BE2C (cell line): ENCODE measurements around the gene KRTDAP.
"Not testable (repeated sequence)": the region's sequence is repeated elsewhere in the genome, so short reads cannot be mapped to it uniquely, and the experiment has no call there.

Experiments used
- DNase-seq: peaks from one replicate; pipeline ENCODE4 v3.0.0-alpha.2; 2020
- H3K27me3 ChIP-seq: fragments of 250-450 bp; sonication (Bioruptor Pico); 2 replicates; pipeline ENCODE4 v1.5.1; 2020; ENCODE audit warnings: mild to moderate bottlenecking
- H3K36me3 ChIP-seq: fragments of 250-450 bp; sonication (Bioruptor Pico); 2 replicates; pipeline ENCODE4 v1.5.1; 2020; ENCODE audit warnings: mild to moderate bottlenecking
- H3K4me1 ChIP-seq: fragments of 250-450 bp; sonication (Bioruptor Pico); 2 replicates; pipeline ENCODE4 v1.5.1; 2020
- H3K4me3 ChIP-seq: 2 replicates; pipeline ENCODE4 v1.5.1; 2011; ENCODE audit warnings: low read depth, low read length
- H3K9me3 ChIP-seq: fragments of 250-450 bp; sonication (Bioruptor Pico); 2 replicates; pipeline ENCODE4 v1.5.1; 2020
- TF ChIP-seq, protein P1 (sequence below): IDR thresholded peaks from 2 replicates; pipeline ENCODE4 v1.5.1; 2012; ENCODE audit warnings: mild to moderate bottlenecking, low read depth, low read length

The KRTDAP gene

DNA sequence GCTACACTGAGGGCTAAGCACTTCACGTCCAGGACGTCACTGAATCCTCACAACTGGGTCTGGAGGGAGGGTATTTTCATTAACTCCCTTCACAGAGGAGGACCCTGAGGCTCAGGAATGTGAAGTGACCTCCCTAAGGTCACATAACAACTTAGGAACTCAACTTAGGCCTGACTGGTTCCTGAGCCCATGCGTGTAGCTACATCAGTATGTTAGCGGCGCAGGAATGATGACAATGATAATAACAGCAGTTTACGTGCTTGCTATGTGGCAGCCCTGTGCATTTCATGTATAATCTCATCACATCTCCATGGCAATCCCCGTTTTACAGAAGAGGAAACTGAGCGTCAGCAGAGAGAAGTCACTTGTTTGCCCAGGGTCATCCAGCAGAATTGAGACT is 18.3 kb downstream of the KRTDAP start:
- Histone ChIP-seq H3K36me3 (no peaks in the 10 kb centered on the region), H3K4me3 (no peak overlapping the region), H3K4me1 (peaks cover 13% of the 10 kb centered on the region), H3K27me3 (no peaks in the 10 kb centered on the region), H3K9me3 (no peaks in the 10 kb centered on the region)
- TF ChIP-seq, protein P1, sequence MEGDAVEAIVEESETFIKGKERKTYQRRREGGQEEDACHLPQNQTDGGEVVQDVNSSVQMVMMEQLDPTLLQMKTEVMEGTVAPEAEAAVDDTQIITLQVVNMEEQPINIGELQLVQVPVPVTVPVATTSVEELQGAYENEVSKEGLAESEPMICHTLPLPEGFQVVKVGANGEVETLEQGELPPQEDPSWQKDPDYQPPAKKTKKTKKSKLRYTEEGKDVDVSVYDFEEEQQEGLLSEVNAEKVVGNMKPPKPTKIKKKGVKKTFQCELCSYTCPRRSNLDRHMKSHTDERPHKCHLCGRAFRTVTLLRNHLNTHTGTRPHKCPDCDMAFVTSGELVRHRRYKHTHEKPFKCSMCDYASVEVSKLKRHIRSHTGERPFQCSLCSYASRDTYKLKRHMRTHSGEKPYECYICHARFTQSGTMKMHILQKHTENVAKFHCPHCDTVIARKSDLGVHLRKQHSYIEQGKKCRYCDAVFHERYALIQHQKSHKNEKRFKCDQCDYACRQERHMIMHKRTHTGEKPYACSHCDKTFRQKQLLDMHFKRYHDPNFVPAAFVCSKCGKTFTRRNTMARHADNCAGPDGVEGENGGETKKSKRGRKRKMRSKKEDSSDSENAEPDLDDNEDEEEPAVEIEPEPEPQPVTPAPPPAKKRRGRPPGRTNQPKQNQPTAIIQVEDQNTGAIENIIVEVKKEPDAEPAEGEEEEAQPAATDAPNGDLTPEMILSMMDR = no peak
- DNase-seq = no peak

DNA sequence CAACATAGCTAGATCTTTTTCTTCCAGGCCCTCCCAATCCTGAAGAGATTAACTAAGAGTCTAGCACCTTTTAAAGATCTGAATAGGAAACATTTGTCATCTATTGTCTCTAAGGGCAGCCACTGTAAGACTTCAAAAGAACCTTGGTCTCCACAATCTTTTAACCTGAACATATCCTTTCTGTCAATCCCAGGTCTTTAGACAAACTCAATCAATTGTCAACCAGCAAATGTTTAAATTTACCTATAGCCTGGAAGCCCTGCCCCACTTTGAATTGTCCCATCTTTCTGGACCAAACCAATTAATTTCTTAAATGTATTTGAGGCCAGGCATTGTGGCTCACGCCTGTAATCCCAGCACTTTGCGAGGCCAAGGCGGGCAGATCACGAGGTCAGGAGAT is 19.2 kb downstream of the KRTDAP start:
- not testable (repeated sequence) for H3K36me3 ChIP-seq, DNase-seq, H3K27me3 ChIP-seq, H3K4me3 ChIP-seq, H3K9me3 ChIP-seq
- H3K4me1 ChIP-seq = peaks cover 13% of the 10 kb centered on the region

DNA sequence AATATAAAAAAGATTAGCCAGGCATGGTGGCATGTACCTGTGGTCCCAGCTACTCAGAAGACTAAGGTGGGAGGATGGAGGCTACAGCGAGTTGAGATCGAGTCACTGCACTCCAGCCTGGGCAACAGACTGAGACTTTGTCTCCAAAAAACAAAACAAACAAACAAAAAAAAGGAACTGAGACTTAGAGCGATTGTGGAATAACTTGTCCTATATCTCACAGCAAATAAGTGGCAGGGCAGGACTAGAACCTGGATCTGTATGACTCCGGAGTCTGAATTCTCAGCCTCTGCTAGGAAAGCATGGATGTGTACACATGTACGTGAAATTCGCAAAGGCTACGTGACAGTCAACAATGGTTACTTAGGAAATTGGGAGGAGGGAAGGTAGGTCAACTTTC is 20.1 kb downstream of the KRTDAP start:
- Histone ChIP-seq H3K27me3 (no peaks in the 10 kb centered on the region), H3K4me1 (peaks cover 13% of the 10 kb centered on the region), H3K36me3 (no peaks in the 10 kb centered on the region), H3K4me3 (no peak overlapping the region), H3K9me3 (no peaks in the 10 kb centered on the region)
- TF ChIP-seq, protein P1 = no peak
- DNase-seq = no peak

DNA sequence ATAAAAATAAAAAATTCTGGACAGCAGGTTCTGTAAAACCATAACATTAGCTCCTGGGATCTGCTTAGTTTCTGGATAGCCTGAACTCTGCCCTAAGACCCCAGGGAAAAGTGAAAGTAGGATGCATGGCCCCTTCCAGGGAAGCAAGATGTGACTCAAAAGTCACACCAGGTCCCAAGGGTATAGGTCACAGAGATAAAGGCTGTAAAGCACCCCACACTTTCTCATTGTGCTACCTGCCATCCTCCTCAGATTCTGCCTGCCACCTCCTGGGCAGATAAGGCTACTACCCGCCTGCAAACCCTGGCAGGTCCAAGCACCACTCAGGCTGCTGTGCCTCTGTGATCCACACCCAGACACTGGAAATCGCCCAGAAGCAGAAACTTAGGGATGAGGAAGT is 21.6 kb downstream of the KRTDAP start:
- no peaks in the 10 kb centered on the region for H3K27me3 ChIP-seq
- peak; percentile 73 for DNase-seq
- peaks cover 13% of the 10 kb centered on the region for H3K4me1 ChIP-seq
- no peaks in the 10 kb centered on the region for H3K36me3 ChIP-seq
- no peaks in the 10 kb centered on the region for H3K9me3 ChIP-seq
- TF ChIP-seq, protein P1 = peak; percentile 83
- no peak overlapping the region for H3K4me3 ChIP-seq

DNA sequence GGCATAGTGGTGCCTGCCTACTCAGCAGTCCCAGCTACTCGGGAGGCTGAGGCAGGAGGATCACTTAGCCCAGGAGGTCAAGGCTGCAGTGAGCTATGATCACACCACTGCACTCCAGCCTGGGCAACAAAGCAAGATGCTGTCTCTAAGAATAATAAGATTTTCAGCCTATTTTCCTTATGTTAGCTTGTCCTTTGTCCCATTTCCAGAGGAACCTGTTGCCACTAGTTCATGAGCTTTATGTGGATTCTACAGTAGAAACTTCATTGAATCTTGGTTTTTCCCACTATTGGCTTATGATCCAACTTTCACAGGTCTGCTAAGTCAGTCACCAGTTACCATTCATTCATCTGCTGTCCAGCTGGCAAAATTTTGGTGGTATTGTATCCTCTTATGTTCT is 24.0 kb downstream of the KRTDAP start:
- no peaks in the 10 kb centered on the region for H3K27me3 ChIP-seq
- H3K4me1 ChIP-seq = peaks cover 13% of the 10 kb centered on the region
- no peak for DNase-seq
- no peaks in the 10 kb centered on the region for H3K9me3 ChIP-seq
- no peaks in the 10 kb centered on the region for H3K36me3 ChIP-seq
- no peak overlapping the region for H3K4me3 ChIP-seq
- TF ChIP-seq, protein P1 = no peak

DNA sequence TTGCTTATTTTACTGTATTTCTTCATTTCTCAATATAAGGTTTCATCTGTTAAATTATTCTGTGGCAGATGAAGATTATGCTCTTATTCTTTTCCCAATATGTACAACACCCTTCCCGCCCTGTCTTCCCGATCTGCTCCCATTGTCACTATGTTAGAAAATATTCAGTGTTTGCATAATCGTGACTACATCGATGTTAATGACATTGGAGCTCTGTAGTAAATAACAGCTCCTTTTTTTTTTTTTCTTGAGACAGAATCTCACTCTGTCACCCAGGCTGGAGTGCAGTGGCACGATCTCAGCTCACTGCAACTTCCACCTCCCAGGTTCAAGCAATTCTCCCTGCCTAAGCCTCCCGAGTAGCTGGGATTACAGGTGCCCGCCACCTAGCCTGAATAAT is 27.3 kb downstream of the KRTDAP start:
- peaks cover 11% of the 10 kb centered on the region for H3K4me1 ChIP-seq
- DNase-seq, H3K4me3 ChIP-seq, H3K9me3 ChIP-seq, H3K27me3 ChIP-seq, H3K36me3 ChIP-seq: not testable (repeated sequence)

DNA sequence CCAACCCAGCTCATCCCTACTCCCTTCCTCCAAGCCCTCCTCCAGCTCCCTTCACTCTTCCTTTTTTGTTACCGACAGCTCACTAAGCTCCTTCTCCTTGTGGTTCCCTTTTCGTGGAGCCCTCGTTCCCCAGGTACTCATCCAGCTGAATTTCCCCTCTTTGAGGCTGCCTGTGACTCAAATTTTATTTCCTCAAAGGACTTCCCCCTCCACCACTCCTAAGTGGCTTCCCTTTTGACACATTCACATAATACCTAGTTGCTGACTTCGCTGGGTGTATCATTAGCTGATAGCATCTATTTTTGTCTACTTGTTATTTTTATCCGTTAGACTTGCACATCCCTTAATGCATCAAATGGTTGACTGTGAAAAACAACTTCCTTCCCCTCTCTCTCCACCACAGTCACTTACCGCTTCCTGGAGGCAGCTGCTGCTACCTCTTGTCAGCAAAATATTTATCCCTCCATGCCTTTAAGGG is 27.7 kb downstream of the KRTDAP start:
- H3K4me3 ChIP-seq = no peak overlapping the region
- no peaks in the 10 kb centered on the region for H3K36me3 ChIP-seq
- H3K27me3 ChIP-seq = no peaks in the 10 kb centered on the region
- H3K4me1 ChIP-seq = peaks cover 6% of the 10 kb centered on the region; the same call in 1 of the 2 replicates
- H3K9me3 ChIP-seq = no peaks in the 10 kb centered on the region
- TF ChIP-seq, protein P1 = no peak
- no peak for DNase-seq

DNA sequence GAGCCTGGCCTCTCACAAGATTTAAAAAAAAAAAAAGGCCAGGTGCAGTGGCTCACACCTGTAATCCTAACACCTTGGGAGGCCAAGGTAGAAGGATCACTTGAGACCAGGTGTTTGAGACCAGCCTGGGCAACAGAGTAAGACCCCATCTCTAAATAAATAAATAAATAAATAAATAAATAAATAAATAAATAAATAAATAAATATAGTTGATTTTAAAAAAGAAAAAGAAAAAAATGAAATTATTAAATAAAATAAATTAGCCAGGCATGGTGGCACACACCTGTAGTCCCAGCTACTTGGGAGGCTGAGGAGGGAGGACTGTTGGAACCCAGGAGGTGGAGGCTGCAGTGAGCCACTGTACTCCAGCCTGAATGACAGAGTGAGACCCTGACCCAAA is 28.5 kb downstream of the KRTDAP start:
- H3K9me3 ChIP-seq, H3K27me3 ChIP-seq, DNase-seq, H3K36me3 ChIP-seq, H3K4me3 ChIP-seq, H3K4me1 ChIP-seq: not testable (repeated sequence)
